Embryonic facial prominence (tissue), 1 donor: ENCODE data around the gene TSPEAR.

ENCODE experiments used
- DNase-seq: peaks from one replicate; pipeline ENCODE4 v3.0.0-alpha.2; 2016; ENCODE audit errors: extremely low spot score

TSPEAR gene

GRCh38 chr21:44549525-44550211, 161.7 kb downstream of the TSPEAR start:
- DNase-seq = no peak

- peak; percentile 15 for DNase-seq
Measured at GRCh38 chr21:44548922-44549321, 162.4 kb downstream of the TSPEAR start.

GRCh38 chr21:44548381-44548780, 163.0 kb downstream of the TSPEAR start:
- no peak for DNase-seq

GRCh38 chr21:44547656-44548331, 163.6 kb downstream of the TSPEAR start:
- no peak for DNase-seq

- DNase-seq = no peak
Measured at GRCh38 chr21:44544566-44544965, 166.8 kb downstream of the TSPEAR start.

GRCh38 chr21:44542716-44543115, 168.7 kb downstream of the TSPEAR start:
- DNase-seq = no peak

- no peak for DNase-seq
Measured at GRCh38 chr21:44540741-44541288, 170.6 kb downstream of the TSPEAR start.

GRCh38 chr21:44539991-44540666, 171.2 kb downstream of the TSPEAR start, which contains the start of gene KRTAP10-1:
Gene KRTAP10-1, minus strand, starts transcription at chr21:44540195. Its CDS starts 45 bp downstream, at chr21:44540150.
- no peak for DNase-seq

GRCh38 chr21:44539046-44539445, 172.3 kb downstream of the TSPEAR start:
- DNase-seq = no peak

GRCh38 chr21:44537930-44538911, 173.2 kb downstream of the TSPEAR start:
- no peak for DNase-seq

- DNase-seq = no peak
Measured at GRCh38 chr21:44535963-44536362, 175.4 kb downstream of the TSPEAR start.

- DNase-seq = no peak
Measured at GRCh38 chr21:44534688-44535087, 176.7 kb downstream of the TSPEAR start.

GRCh38 chr21:44533891-44534627, 177.3 kb downstream of the TSPEAR start:
- no peak for DNase-seq

GRCh38 chr21:44533121-44533890, 178.1 kb downstream of the TSPEAR start:
- DNase-seq = no peak

- no peak for DNase-seq
Measured at GRCh38 chr21:44532712-44533111, 178.7 kb downstream of the TSPEAR start.

- no peak for DNase-seq
Measured at GRCh38 chr21:44531606-44532564, 179.5 kb downstream of the TSPEAR start.

GRCh38 chr21:44530903-44531605, 180.3 kb downstream of the TSPEAR start:
- DNase-seq = no peak
